ENCODE measurements around the gene ZFYVE27.

Gene ZFYVE27

DNA sequence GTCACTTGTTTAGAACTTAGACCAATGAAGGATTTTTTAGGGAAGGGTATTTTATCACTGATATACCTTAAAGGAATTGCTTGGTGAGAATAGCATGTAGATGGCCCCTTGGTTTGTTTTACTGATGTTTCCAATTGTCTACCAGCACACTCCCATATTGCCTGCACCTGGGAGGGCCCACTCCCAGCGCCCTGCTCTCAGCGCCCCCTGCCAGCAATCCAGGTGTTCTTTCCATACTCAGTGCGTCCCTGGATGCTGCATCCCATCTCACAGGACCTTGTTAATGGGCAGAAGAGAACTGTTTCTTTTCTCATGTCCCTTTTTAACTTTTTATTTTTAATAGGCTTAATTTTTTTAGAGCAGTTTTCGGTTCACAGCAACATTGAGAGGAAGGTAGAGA, 59.0 kb downstream of the ZFYVE27 start:
- no peak for DNase-seq

DNA sequence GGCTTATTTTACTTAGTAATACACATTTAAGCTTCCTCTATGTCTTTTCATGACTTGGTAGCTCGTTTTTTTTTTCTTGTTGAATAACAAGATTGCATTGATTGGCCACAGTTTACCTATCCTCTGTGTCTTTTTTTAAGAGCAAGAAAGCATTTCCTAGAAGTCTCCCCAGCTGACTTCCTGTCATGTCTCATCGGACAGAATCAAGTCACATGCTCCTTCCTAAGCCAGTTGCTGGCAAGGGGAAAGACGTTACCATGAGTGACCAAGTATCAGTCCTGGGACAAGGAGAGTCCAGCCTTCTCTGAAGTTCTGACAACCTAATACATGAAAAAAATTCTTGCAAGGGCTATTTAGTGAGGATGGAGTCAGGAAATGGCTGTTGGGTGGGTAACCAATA, 59.7 kb downstream of the ZFYVE27 start:
- peak; percentile 67 for DNase-seq

DNA sequence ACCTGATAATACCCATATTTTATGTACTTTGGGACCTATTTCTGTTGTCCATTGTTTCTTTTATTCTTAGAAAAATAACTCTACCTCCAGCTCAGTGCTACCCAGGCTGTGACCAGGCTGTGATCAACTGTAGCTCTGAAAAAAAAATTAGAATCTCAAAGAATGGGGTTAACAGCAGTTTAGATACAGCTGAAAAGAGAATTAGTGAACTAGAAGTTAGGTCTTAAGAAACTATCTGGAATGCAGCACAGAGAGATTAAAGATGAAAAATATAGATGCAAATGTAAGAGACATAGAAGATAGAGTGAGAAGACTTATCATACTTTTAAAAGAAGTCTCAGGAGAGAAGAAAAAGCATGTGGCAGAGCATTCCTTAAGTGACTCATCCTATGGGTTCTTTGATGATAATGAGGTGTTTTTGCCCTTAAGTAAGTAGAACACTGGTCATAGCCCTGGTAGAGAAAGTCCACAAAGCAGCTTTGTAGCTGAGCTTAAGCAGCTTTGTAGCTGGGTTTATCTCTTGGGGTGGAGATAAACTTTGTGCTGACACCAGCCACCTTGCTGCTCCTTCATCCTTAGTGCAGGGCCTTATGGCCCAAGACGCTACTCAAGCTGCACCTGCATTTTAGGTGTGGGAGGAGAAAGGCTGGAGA, 62.2 kb downstream of the ZFYVE27 start:
- no peak for DNase-seq

DNA sequence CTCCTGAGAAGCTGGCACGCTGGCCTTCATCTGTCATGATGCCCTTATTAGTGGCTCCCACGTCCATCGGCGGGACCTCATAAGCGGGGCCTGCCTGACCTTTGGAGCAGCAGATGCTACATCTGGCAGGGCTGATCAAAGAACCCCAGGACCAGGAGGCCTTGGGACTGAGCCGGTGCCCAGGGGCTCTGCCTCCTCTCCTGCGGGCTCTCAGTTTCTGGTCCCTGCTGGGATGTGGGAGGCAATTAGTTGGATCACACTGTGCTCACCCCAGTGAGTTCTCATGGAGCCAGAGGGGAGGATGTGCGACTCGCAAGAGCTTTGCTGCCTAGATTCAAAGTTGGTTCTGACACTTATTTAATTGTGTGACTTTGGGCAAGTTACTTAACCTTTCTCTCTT, 63.5 kb downstream of the ZFYVE27 start:
- DNase-seq: no peak

DNA sequence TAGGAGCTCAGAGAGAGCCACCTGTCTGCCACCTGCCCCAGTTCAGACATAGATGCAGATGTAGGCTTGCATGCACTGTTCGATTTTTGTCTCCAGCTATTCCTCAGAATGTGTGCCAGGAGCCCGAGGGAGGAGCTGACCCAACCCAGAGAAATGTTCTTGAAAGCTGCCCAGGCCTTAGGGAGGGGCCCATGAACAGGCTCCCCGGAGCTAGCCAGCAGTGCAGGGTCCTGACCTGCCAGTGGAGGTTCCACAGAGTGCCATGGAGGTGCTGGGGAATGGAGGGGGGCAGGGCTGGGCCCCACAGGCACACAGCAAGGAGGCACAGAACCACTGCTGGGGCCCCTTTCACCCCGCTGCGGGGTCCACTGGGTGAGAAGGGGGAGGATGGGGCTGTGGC, 64.5 kb downstream of the ZFYVE27 start:
- DNase-seq: no peak

DNA sequence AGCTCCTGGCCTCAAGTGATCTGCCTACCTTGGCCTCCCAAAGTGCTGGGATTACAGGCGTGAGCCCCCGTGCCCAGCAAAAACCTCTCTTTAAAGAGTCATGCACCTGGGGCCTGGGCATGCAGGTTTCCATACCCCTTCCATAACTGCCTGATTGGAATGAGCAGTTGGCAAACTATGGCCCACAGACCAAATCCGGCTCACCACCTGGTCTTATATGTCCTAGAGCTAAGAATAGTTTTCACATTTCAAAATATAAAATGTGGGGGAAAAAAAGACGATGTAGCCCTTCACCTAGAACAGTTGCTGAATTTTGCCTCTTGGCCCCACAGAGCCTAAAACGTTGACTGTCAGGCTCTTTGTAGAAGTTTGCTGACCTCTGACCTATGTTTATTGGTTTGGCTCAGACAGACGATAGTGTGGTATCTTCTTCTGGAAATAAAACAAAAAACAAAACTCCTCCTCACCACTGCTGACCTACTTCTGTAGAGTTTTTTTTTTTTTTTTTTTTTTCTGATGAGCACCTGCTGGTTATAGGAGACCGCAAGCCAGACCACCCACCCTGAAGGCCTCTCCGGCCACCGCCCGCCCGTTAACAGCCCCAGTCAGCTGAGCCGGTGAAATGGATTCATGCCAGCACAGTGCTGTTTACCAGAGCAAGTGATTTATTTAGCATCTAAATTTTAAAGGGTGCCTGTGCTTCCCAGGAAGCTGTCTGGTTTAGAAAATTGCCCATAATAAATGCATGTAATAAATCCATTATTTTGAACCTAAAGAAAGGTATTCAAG, 68.4 kb downstream of the ZFYVE27 start:
- DNase-seq: no peak

DNA sequence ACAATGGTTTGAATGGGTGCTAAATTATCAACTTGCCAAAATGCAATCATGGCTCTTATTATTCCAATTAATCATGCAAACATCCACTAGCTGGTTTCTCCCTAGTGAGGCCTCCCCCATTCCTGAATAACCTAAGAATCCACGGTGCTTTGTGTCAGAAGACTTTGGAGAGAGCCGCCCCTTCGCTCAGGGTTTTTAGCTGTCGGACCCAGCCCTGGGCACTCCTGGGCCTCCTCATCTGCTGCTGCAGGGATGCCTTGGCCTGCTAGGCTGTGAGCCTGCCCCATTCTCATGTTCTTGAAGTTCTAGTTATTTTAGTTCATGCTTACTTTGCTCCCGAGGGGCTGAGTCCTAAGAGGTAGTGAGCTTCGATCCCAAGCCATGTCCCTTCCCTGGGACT, 69.0 kb downstream of the ZFYVE27 start:
- DNase-seq: no peak

DNA sequence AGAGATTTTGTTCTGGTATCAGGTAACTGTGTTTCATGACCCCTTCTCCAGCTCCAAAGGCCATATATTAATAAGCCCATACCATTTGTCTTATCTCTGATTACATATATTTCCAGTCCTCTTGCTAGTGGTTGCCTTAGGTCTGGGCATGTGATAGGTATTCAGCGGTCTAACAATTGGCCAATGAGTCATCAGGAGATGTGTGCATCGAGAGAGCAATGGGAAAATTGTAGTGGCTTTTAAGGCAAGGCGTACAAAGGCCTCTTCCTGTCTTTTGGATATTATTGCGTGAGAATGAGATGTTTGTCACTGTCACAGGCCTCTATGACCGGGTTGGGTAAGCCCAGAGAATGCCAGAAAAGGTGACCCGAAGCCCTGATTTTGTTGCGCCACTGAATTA, 73.5 kb downstream of the ZFYVE27 start:
- no peak for DNase-seq

All from activated CD4-positive, alpha-beta T cell treated with anti-CD3 and anti-CD28 coated beads, Interleukin-2, Interleukin-6, amounts not matched to agents 100 ng/mL and 50 ng/mL, durations not matched to agents 16 hours and 8 hours (primary cell).